Nephron progenitor cell (in vitro differentiated cells): ENCODE measurements around the gene SLC2A1.

Source experiments
- DNase-seq: peaks from one replicate; pipeline ENCODE4 v3.0.0; 2021
- H3K27ac Mint-ChIP-seq: 2 replicates; pipeline ENCODE4 v1.8.0; 2021; ENCODE audit warnings: mild to moderate bottlenecking, moderate library complexity, mixed read lengths
- H3K27me3 Mint-ChIP-seq: 2 replicates; pipeline ENCODE4 v1.8.0; 2021; ENCODE audit warnings: mild to moderate bottlenecking, low read depth, mixed read lengths; ENCODE audit not compliant: poor library complexity
- H3K36me3 Mint-ChIP-seq: 2 replicates; pipeline ENCODE4 v1.8.0; 2021; ENCODE audit warnings: low read depth, mixed read lengths
- H3K4me1 Mint-ChIP-seq: 2 replicates; pipeline ENCODE4 v1.8.0; 2021; ENCODE audit warnings: mixed read lengths
- H3K4me3 Mint-ChIP-seq: 2 replicates; pipeline ENCODE4 v1.8.0; 2021; ENCODE audit warnings: mild to moderate bottlenecking, moderate library complexity, mixed read lengths
- H3K9me3 Mint-ChIP-seq: 2 replicates; pipeline ENCODE4 v1.8.0; 2021; ENCODE audit warnings: mild to moderate bottlenecking, moderate library complexity, mixed read lengths
- CTCF ChIP-seq: fragments of 200-600 bp; sonication (generic); IDR thresholded peaks from 2 replicates; pipeline ENCODE4 v1.5.0; 2021; ENCODE audit warnings: antibody characterized with exemption

Gene SLC2A1

GRCh38 chr1:42932442-42932941 is 26.2 kb downstream of the SLC2A1 start:
- Mint-ChIP-seq H3K4me3 (no peak overlapping the region), H3K36me3 (peaks cover 42% of the 10 kb centered on the region), H3K4me1 (peaks cover 41% of the 10 kb centered on the region), H3K27ac (peak overlapping the region; percentile 92), H3K9me3 (no peaks in the 10 kb centered on the region), H3K27me3 (no peaks in the 10 kb centered on the region)
- no peak for DNase-seq
- TF ChIP-seq CTCF: no peak

- no peak overlapping the region for H3K4me3 Mint-ChIP-seq
- H3K27me3 Mint-ChIP-seq: no peaks in the 10 kb centered on the region
- no peak for DNase-seq
- no peaks in the 10 kb centered on the region for H3K9me3 Mint-ChIP-seq
- H3K36me3 Mint-ChIP-seq: peaks cover 42% of the 10 kb centered on the region
- H3K27ac Mint-ChIP-seq: no peak overlapping the region
- no peak for TF ChIP-seq CTCF
- peaks cover 36% of the 10 kb centered on the region for H3K4me1 Mint-ChIP-seq
These were observed 26.7 kb downstream of the SLC2A1 start for GRCh38 chr1:42931911-42932422.

- TF ChIP-seq CTCF: peak; percentile 50
- no peak overlapping the region for H3K4me3 Mint-ChIP-seq
- peak overlapping the region; percentile 88 for H3K27ac Mint-ChIP-seq
- no peaks in the 10 kb centered on the region for H3K27me3 Mint-ChIP-seq
- H3K4me1 Mint-ChIP-seq: peaks cover 29% of the 10 kb centered on the region
- H3K36me3 Mint-ChIP-seq: peaks cover 39% of the 10 kb centered on the region
- H3K9me3 Mint-ChIP-seq: no peaks in the 10 kb centered on the region
- peak; percentile 34 for DNase-seq
These were observed 27.5 kb downstream of the SLC2A1 start for GRCh38 chr1:42931108-42931539.

- TF ChIP-seq CTCF: no peak
- peaks cover 31% of the 10 kb centered on the region for H3K4me1 Mint-ChIP-seq
- H3K36me3 Mint-ChIP-seq: peaks cover 39% of the 10 kb centered on the region
- no peak overlapping the region for H3K4me3 Mint-ChIP-seq
- no peak for DNase-seq
- no peaks in the 10 kb centered on the region for H3K9me3 Mint-ChIP-seq
- H3K27me3 Mint-ChIP-seq: no peaks in the 10 kb centered on the region
- no peak overlapping the region for H3K27ac Mint-ChIP-seq
These were observed 28.2 kb downstream of the SLC2A1 start for GRCh38 chr1:42930178-42931107.

- DNase-seq: no peak
- Mint-ChIP-seq H3K4me3 (no peak overlapping the region), H3K36me3 (peaks cover 39% of the 10 kb centered on the region), H3K9me3 (no peaks in the 10 kb centered on the region), H3K27ac (peak overlapping the region; percentile 58), H3K27me3 (no peaks in the 10 kb centered on the region), H3K4me1 (peaks cover 33% of the 10 kb centered on the region)
- no peak for TF ChIP-seq CTCF
These were observed 29.1 kb downstream of the SLC2A1 start for GRCh38 chr1:42929434-42930177.
